NCI-H748 (cell line): ENCODE results near the gene HPS5.

Experiments used
- DNase-seq: peaks from one replicate; lab custom pipeline; 2025; ENCODE audit not compliant: unreplicated experiment; lab: John Stamatoyannopoulos, UW

HPS5 gene

GRCh38 chr11:18239655-18240054, 82.3 kb downstream of the HPS5 start:
- no peak for DNase-seq

GRCh38 chr11:18236664-18237356, 85.1 kb downstream of the HPS5 start, which contains the start of gene SAA4:
Gene SAA4, minus strand, starts transcription at chr11:18236802. Its CDS starts 876 bp downstream, at chr11:18235926.
- no peak for DNase-seq

GRCh38 chr11:18235394-18236334, 86.3 kb downstream of the HPS5 start:
- DNase-seq = no peak

GRCh38 chr11:18233912-18234311, 88.0 kb downstream of the HPS5 start:
- no peak for DNase-seq

- DNase-seq = no peak
These were observed 91.1 kb downstream of the HPS5 start for GRCh38 chr11:18230859-18231258.

GRCh38 chr11:18229501-18229900, 92.4 kb downstream of the HPS5 start:
- no peak for DNase-seq
